ENCODE data around the gene SLC30A9.

- TF ChIP-seq POLR2AphosphoS5 (IDR thresholded peaks at IDR 0.05) (no peak), POLR2A (IDR thresholded peaks at IDR 0.05) (no peak)
- TF ChIP-seq, protein P1, sequence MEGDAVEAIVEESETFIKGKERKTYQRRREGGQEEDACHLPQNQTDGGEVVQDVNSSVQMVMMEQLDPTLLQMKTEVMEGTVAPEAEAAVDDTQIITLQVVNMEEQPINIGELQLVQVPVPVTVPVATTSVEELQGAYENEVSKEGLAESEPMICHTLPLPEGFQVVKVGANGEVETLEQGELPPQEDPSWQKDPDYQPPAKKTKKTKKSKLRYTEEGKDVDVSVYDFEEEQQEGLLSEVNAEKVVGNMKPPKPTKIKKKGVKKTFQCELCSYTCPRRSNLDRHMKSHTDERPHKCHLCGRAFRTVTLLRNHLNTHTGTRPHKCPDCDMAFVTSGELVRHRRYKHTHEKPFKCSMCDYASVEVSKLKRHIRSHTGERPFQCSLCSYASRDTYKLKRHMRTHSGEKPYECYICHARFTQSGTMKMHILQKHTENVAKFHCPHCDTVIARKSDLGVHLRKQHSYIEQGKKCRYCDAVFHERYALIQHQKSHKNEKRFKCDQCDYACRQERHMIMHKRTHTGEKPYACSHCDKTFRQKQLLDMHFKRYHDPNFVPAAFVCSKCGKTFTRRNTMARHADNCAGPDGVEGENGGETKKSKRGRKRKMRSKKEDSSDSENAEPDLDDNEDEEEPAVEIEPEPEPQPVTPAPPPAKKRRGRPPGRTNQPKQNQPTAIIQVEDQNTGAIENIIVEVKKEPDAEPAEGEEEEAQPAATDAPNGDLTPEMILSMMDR (IDR thresholded peaks at IDR 0.05 in 8 of 11, conservative IDR thresholded peaks at IDR 0.05 in 3 of 11), result no peak
Observed at GRCh38 chr4:41975341-41975740, 15.0 kb upstream of the SLC30A9 start.

Measured in spleen (tissue), 7 donors.